ENCODE results near the gene FER. TPM values are rescaled to one million over a fixed set of nuclear protein-coding genes. Genes with fewer than 3 reads are reported as not detected.
"Not testable (repeated sequence)": the region's sequence is repeated elsewhere in the genome, so short reads cannot be mapped to it uniquely, and the experiment has no call there.

Gene FER
- total and polyA plus RNA-seq, 5 donors from 2014 or later: 3.9 to 12.0 (median 5.9) TPM

DNA sequence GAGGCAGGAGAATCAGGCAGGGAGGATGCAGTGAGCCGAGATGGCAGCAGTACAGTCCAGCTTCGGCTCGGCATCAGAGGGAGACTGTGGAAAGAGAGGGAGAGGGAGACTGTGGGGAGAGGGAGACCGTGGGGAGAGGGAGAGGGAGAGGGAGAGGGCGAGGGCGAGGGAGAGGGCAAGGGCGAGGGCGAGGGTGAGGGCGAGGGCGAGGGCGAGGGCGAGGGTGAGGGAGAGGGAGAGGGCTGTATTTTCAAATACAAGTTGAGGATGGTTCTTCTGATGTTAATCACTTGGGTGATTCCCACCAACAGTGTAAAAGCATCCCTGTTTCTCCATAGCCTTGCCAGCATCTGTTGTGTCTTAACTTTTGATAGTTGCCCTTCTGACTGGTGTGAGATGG is 245.7 kb downstream of the FER start:
- not testable (repeated sequence) for H3K4me3 Mint-ChIP-seq; H3K27me3 ChIP-seq (ENCODE audit: control insufficient read depth, insufficient read depth, low read length); ATAC-seq (ENCODE audit: low read depth in 2 of 2); H3K4me1 ChIP-seq (ENCODE audit: control insufficient read depth, insufficient read depth, low read length, poor library complexity, severe bottlenecking); H3K9me3 ChIP-seq (ENCODE audit: control insufficient read depth in 2 of 2, low read length in 2 of 2); H3K27ac ChIP-seq (ENCODE audit: insufficient read depth, low read length, poor library complexity, severe bottlenecking); H3K4me3 ChIP-seq (ENCODE audit: low read depth, low read length); DNase-seq; H3K4me1 Mint-ChIP-seq; H3K27me3 Mint-ChIP-seq; H3K36me3 ChIP-seq (ENCODE audit: control insufficient read depth, insufficient read depth, low read length)
- Mint-ChIP-seq H3K36me3 (peaks cover 12% of the 10 kb centered on the region), H3K27ac (peak overlapping the region in 1 of 3 donors; percentile 81), H3K9me3 (peaks cover 0 to 13% (median 9%) of the 10 kb centered on the region in 7 donors)

DNA sequence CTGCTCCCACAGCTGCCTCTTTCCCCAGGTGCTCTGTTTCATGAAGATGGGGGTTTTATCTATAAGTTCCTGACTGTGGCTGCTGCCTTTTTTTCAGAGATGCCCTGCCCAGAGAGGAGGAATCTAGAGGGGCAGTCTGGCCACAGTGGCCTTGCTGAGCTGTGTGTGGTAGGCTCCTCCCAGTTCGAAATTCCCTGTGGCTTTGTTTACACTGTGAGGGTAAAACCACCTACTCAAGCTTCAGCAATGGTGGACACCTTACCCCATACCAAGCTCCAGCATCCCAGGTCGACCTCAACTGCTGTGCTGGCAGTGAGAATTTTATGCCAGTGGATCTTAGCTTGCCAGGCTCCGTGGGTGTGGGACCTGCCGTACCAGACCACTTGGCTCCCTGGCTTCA is 250.0 kb downstream of the FER start:
- DNase-seq: no peak
- H3K36me3 Mint-ChIP-seq: peaks cover 12% of the 10 kb centered on the region
- Histone ChIP-seq H3K4me3 (ENCODE audit: low read depth, low read length) (no peak overlapping the region), H3K9me3 (ENCODE audit: control insufficient read depth in 2 of 2, low read length in 2 of 2) (no peaks in the 10 kb centered on the region), H3K36me3 (ENCODE audit: control insufficient read depth, insufficient read depth, low read length) (no peaks in the 10 kb centered on the region), H3K27ac (ENCODE audit: insufficient read depth, low read length, poor library complexity, severe bottlenecking) (no peak overlapping the region), H3K27me3 (ENCODE audit: control insufficient read depth, insufficient read depth, low read length) (no peaks in the 10 kb centered on the region), H3K4me1 (ENCODE audit: control insufficient read depth, insufficient read depth, low read length, poor library complexity, severe bottlenecking) (no peaks in the 10 kb centered on the region)
- H3K9me3 Mint-ChIP-seq: peaks cover 0 to 15% (median 9%) of the 10 kb centered on the region in 7 donors
- ATAC-seq (ENCODE audit: low read depth in 2 of 2): no peak
- no peak overlapping the region for H3K4me3 Mint-ChIP-seq
- no peaks in the 10 kb centered on the region for H3K27me3 Mint-ChIP-seq
- no peak overlapping the region for H3K27ac Mint-ChIP-seq
- no peaks in the 10 kb centered on the region for H3K4me1 Mint-ChIP-seq

GRCh38 chr5:108998216-108998615 is 250.5 kb downstream of the FER start:
- Histone ChIP-seq H3K4me3 (ENCODE audit: low read depth, low read length) (no peak overlapping the region), H3K27ac (ENCODE audit: insufficient read depth, low read length, poor library complexity, severe bottlenecking) (no peak overlapping the region), H3K27me3 (ENCODE audit: control insufficient read depth, insufficient read depth, low read length) (no peaks in the 10 kb centered on the region), H3K36me3 (ENCODE audit: control insufficient read depth, insufficient read depth, low read length) (no peaks in the 10 kb centered on the region), H3K4me1 (ENCODE audit: control insufficient read depth, insufficient read depth, low read length, poor library complexity, severe bottlenecking) (no peaks in the 10 kb centered on the region), H3K9me3 (ENCODE audit: control insufficient read depth in 2 of 2, low read length in 2 of 2) (no peaks in the 10 kb centered on the region)
- Mint-ChIP-seq H3K4me1 (no peaks in the 10 kb centered on the region), H3K4me3 (no peak overlapping the region), H3K36me3 (peaks cover 12% of the 10 kb centered on the region), H3K9me3 (peaks cover 0 to 15% (median 9%) of the 10 kb centered on the region in 7 donors), H3K27me3 (no peaks in the 10 kb centered on the region), H3K27ac (no peak overlapping the region)
- ATAC-seq (ENCODE audit: low read depth in 2 of 2) (no peak), DNase-seq (no peak)

- no peak overlapping the region for H3K27ac Mint-ChIP-seq
- H3K9me3 Mint-ChIP-seq: peaks cover 0 to 4% (median 1%) of the 10 kb centered on the region in 7 donors
- no peak overlapping the region for H3K4me3 Mint-ChIP-seq
- DNase-seq (no peak), ATAC-seq (ENCODE audit: low read depth in 2 of 2) (no peak)
- Histone ChIP-seq H3K4me3 (ENCODE audit: low read depth, low read length) (no peak overlapping the region), H3K4me1 (ENCODE audit: control insufficient read depth, insufficient read depth, low read length, poor library complexity, severe bottlenecking) (no peaks in the 10 kb centered on the region), H3K36me3 (ENCODE audit: control insufficient read depth, insufficient read depth, low read length) (no peaks in the 10 kb centered on the region), H3K9me3 (ENCODE audit: control insufficient read depth in 2 of 2, low read length in 2 of 2) (no peaks in the 10 kb centered on the region), H3K27me3 (ENCODE audit: control insufficient read depth, insufficient read depth, low read length) (no peaks in the 10 kb centered on the region), H3K27ac (ENCODE audit: insufficient read depth, low read length, poor library complexity, severe bottlenecking) (no peak overlapping the region)
- no peaks in the 10 kb centered on the region for H3K27me3 Mint-ChIP-seq
- H3K36me3 Mint-ChIP-seq: no peaks in the 10 kb centered on the region
- H3K4me1 Mint-ChIP-seq: peaks cover 0 to 3% (median 0%) of the 10 kb centered on the region in 4 donors
Measured at GRCh38 chr5:109003928-109004327, 256.2 kb downstream of the FER start.

- no peak for DNase-seq
- Mint-ChIP-seq H3K4me3 (no peak overlapping the region), H3K9me3 (peaks cover 0 to 4% (median 0%) of the 10 kb centered on the region in 7 donors), H3K36me3 (no peaks in the 10 kb centered on the region), H3K27me3 (no peaks in the 10 kb centered on the region), H3K27ac (no peak overlapping the region), H3K4me1 (peaks cover 0 to 3% (median 0%) of the 10 kb centered on the region in 4 donors)
- no peak overlapping the region for H3K4me3 ChIP-seq (ENCODE audit: low read depth, low read length)
- no peaks in the 10 kb centered on the region for H3K9me3 ChIP-seq (ENCODE audit: control insufficient read depth in 2 of 2, low read length in 2 of 2)
- H3K4me1 ChIP-seq (ENCODE audit: control insufficient read depth, insufficient read depth, low read length, poor library complexity, severe bottlenecking): no peaks in the 10 kb centered on the region
- no peaks in the 10 kb centered on the region for H3K36me3 ChIP-seq (ENCODE audit: control insufficient read depth, insufficient read depth, low read length)
- H3K27me3 ChIP-seq (ENCODE audit: control insufficient read depth, insufficient read depth, low read length): no peaks in the 10 kb centered on the region
- no peak for ATAC-seq (ENCODE audit: low read depth in 2 of 2)
- no peak overlapping the region for H3K27ac ChIP-seq (ENCODE audit: insufficient read depth, low read length, poor library complexity, severe bottlenecking)
Measured at GRCh38 chr5:109005297-109006009, 257.8 kb downstream of the FER start.

- Histone ChIP-seq H3K27me3 (ENCODE audit: control insufficient read depth, insufficient read depth, low read length) (no peaks in the 10 kb centered on the region), H3K9me3 (ENCODE audit: control insufficient read depth in 2 of 2, low read length in 2 of 2) (no peaks in the 10 kb centered on the region), H3K36me3 (ENCODE audit: control insufficient read depth, insufficient read depth, low read length) (no peaks in the 10 kb centered on the region), H3K27ac (ENCODE audit: insufficient read depth, low read length, poor library complexity, severe bottlenecking) (no peak overlapping the region), H3K4me3 (ENCODE audit: low read depth, low read length) (no peak overlapping the region), H3K4me1 (ENCODE audit: control insufficient read depth, insufficient read depth, low read length, poor library complexity, severe bottlenecking) (no peaks in the 10 kb centered on the region)
- Mint-ChIP-seq H3K27me3 (no peaks in the 10 kb centered on the region), H3K36me3 (no peaks in the 10 kb centered on the region), H3K4me1 (peaks cover 0 to 3% (median 0%) of the 10 kb centered on the region in 4 donors), H3K9me3 (peaks cover 0 to 4% (median 0%) of the 10 kb centered on the region in 7 donors), H3K27ac (no peak overlapping the region), H3K4me3 (no peak overlapping the region)
- DNase-seq: no peak
- ATAC-seq (ENCODE audit: low read depth in 2 of 2): no peak
Measured at GRCh38 chr5:109006129-109006528, 258.4 kb downstream of the FER start.

- H3K27me3 Mint-ChIP-seq: no peaks in the 10 kb centered on the region
- Histone ChIP-seq H3K27ac (ENCODE audit: insufficient read depth, low read length, poor library complexity, severe bottlenecking) (no peak overlapping the region), H3K36me3 (ENCODE audit: control insufficient read depth, insufficient read depth, low read length) (no peaks in the 10 kb centered on the region), H3K27me3 (ENCODE audit: control insufficient read depth, insufficient read depth, low read length) (no peaks in the 10 kb centered on the region), H3K9me3 (ENCODE audit: control insufficient read depth in 2 of 2, low read length in 2 of 2) (no peaks in the 10 kb centered on the region), H3K4me3 (ENCODE audit: low read depth, low read length) (no peak overlapping the region), H3K4me1 (ENCODE audit: control insufficient read depth, insufficient read depth, low read length, poor library complexity, severe bottlenecking) (no peaks in the 10 kb centered on the region)
- peaks cover 0 to 8% (median 5%) of the 10 kb centered on the region in 4 donors for H3K4me1 Mint-ChIP-seq
- no peak overlapping the region for H3K4me3 Mint-ChIP-seq
- H3K27ac Mint-ChIP-seq: peak overlapping the region in 1 of 3 donors; percentile 8
- DNase-seq: peak in 1 of 3 donors; percentile 27
- no peaks in the 10 kb centered on the region for H3K36me3 Mint-ChIP-seq
- no peaks in the 10 kb centered on the region for H3K9me3 Mint-ChIP-seq
- no peak for ATAC-seq (ENCODE audit: low read depth in 2 of 2)
Measured at GRCh38 chr5:109016300-109016699, 268.6 kb downstream of the FER start.

GRCh38 chr5:109022056-109022455 is 274.4 kb downstream of the FER start:
- H3K9me3 Mint-ChIP-seq: peaks cover 0 to 5% (median 0%) of the 10 kb centered on the region in 7 donors
- H3K36me3 Mint-ChIP-seq: peaks cover 4% of the 10 kb centered on the region
- Histone ChIP-seq H3K27me3 (ENCODE audit: control insufficient read depth, insufficient read depth, low read length) (no peaks in the 10 kb centered on the region), H3K4me3 (ENCODE audit: low read depth, low read length) (no peak overlapping the region), H3K27ac (ENCODE audit: insufficient read depth, low read length, poor library complexity, severe bottlenecking) (no peak overlapping the region), H3K36me3 (ENCODE audit: control insufficient read depth, insufficient read depth, low read length) (no peaks in the 10 kb centered on the region), H3K9me3 (ENCODE audit: control insufficient read depth in 2 of 2, low read length in 2 of 2) (no peaks in the 10 kb centered on the region), H3K4me1 (ENCODE audit: control insufficient read depth, insufficient read depth, low read length, poor library complexity, severe bottlenecking) (no peaks in the 10 kb centered on the region)
- no peak overlapping the region for H3K4me3 Mint-ChIP-seq
- no peaks in the 10 kb centered on the region for H3K4me1 Mint-ChIP-seq
- ATAC-seq (ENCODE audit: low read depth in 2 of 2): no peak
- H3K27ac Mint-ChIP-seq: no peak overlapping the region
- no peak for DNase-seq
- H3K27me3 Mint-ChIP-seq: no peaks in the 10 kb centered on the region
